Pons (tissue), 1 donor: Measurements from ENCODE around the gene FBXW2.
"Not testable (repeated sequence)": the region's sequence is repeated elsewhere in the genome, so short reads cannot be mapped to it uniquely, and the experiment has no call there.

Experiments used
- DNase-seq: peaks from one replicate; pipeline ENCODE4 v3.0.0-alpha.2; 2016; ENCODE audit warnings: low spot score

Gene FBXW2, protein sequence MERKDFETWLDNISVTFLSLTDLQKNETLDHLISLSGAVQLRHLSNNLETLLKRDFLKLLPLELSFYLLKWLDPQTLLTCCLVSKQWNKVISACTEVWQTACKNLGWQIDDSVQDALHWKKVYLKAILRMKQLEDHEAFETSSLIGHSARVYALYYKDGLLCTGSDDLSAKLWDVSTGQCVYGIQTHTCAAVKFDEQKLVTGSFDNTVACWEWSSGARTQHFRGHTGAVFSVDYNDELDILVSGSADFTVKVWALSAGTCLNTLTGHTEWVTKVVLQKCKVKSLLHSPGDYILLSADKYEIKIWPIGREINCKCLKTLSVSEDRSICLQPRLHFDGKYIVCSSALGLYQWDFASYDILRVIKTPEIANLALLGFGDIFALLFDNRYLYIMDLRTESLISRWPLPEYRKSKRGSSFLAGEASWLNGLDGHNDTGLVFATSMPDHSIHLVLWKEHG

GRCh38 chr9:120792898-120793765, at the start of gene FBXW2:
FBXW2 (minus strand) TSS chr9:120793416; CDS start chr9:120788258, 5,158 bp downstream.
- DNase-seq: peak; percentile 86

DNA sequence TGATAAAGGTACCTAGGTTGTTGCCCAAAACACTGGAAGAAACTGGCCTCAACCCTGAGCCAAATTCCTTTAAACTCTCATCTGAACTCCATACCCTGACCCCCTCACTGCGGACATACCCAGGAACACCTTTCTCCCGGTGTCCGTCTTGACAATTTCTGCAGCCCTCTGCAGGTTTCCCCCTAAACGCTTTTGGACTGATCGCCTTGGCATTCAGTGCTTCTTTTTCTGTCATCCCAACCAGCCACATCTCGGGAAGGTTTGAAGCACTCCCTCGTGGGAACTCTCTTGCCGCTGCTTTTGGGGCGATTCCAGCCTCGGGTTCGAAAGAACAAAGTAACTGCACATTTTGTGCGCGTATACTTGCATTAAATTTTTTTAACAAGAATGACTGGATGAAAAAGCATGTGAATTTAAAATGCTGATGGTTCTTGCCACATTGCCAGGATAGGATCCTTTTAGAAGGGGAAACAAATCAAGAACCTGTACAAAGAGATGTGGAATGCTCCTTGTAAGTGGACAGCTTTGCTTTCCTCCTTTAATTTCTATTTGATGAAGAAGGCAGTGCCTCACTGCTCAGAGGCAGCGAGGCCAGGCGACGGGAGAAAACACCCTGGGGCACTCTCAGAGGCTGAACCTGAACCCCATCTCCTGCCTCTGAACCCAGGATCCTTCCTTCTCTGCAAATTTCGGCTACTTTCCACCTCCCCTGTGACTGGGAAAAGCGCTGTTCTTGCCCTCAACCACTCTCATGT, 48.9 kb upstream of the FBXW2 start:
- DNase-seq: no peak

- no peak for DNase-seq
Measured at GRCh38 chr9:120839146-120839545, 45.9 kb upstream of the FBXW2 start.

- no peak for DNase-seq
Measured at GRCh38 chr9:120837921-120838320, 44.7 kb upstream of the FBXW2 start.

DNA sequence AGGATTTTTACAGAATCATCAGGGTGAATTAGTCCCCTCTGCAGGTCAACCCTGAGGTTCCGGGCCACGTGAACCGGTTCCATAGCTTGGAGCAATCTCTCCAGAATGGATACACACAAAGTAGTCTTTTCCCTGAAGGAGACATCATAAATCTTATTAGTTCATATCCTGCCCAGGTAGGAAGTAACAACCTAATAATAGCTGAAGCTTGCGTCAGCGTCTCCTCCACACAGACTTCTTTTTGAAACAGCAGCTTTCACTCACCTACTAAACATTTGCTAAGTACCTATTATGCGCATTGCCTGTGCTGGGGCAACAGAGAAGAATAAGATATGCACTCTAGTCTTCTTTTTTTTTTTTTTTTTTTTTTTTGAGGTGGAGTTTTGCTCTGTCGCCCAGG, 40.1 kb upstream of the FBXW2 start:
- DNase-seq: no peak

DNA sequence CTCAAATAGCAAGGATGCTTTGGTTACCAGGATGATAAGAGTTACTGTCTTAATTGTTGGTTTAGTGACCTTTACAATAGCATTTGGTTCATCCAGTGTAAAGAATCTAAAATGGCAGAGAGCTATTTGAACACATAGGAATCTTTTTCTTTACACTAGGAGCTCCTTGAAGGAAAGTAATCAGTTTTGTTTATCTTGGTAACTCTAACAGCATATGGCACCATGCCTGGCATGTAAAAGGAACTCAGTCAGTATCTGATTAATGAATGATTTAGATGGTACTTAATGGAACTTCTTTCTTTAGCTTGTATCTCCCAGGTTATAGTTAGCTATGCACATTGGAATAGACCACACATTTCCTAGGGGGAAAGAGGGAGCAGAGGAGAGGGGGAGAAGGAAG, 39.6 kb upstream of the FBXW2 start:
- DNase-seq: no peak

- no peak for DNase-seq
Measured at GRCh38 chr9:120830865-120831264, 37.6 kb upstream of the FBXW2 start.

- DNase-seq: no peak
Measured at GRCh38 chr9:120830151-120830550, 36.9 kb upstream of the FBXW2 start.

DNA sequence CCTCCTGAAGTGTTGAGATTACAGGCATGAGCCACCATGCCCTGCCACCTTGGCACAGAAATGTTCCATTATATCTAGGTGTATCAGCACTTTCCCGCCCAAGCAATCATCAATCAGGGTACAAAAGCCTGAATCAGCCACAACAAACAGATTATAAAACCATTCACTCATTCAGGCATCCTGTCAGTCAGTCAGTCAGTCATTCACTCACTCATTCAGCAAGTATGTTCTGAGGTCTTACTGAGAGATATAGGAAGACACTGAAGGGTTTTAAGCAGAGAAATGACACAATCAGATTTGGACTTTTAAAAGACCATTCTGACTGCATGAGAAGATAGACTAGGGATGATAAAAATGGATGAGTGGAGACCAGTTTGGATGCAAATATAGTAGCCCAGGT, 36.4 kb upstream of the FBXW2 start:
- DNase-seq: no peak

GRCh38 chr9:120820095-120820494, 26.9 kb upstream of the FBXW2 start:
- no peak for DNase-seq

DNA sequence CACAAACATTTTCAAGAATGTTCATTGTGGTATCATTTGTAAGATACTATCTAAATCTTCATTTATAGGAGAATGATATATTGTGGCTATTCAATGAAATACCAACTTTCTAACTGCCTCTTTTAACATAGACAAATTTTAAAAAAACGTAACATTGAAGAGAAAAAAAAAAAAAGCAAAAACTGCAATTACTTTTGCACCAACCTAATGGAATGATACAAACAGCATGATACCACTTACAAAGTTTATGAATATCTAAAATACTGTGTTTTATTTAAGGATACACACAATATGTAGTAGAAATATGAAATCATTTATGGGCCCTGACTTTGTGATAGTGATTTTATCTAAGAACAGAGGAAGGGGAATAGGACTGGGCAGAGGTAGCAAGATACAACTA, 25.4 kb upstream of the FBXW2 start:
- DNase-seq: no peak

DNA sequence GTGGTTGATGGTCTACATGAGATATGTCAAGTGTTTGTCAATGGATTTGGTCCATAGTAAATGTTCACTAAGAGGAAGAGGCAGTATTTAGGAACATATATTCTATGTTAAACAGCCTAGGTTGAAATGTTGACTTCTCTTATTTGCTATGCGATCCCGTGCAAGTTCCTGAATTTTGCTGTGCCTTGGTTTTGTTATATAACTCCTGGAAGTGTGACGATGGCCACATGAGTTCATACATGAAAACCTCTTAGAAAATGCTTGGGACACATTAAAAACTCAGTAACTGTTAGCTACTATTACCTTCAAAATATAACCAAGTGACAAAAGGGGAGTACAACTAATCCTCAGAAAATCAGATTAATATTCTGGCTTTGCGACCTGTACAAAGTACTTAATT, 21.9 kb upstream of the FBXW2 start:
- DNase-seq: no peak

DNA sequence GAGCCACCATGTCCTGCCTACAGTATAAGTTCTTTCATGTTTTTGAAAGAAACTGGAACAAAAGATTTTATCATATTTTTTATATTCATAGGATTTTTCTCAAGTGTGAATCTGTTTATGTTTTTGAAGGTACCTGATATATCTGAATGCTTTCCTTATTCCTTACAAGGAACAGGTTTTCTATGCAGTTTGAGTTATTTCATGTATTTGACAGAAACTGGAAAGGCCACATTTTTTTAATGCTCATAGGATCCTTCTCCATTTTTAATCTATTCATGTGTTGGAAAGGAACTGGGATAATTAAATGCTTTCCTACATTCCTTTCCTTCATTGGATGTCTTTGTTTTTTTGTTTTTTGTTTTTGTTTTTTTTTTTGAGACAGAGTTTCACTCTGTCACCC, 15.7 kb upstream of the FBXW2 start:
- no peak for DNase-seq

DNA sequence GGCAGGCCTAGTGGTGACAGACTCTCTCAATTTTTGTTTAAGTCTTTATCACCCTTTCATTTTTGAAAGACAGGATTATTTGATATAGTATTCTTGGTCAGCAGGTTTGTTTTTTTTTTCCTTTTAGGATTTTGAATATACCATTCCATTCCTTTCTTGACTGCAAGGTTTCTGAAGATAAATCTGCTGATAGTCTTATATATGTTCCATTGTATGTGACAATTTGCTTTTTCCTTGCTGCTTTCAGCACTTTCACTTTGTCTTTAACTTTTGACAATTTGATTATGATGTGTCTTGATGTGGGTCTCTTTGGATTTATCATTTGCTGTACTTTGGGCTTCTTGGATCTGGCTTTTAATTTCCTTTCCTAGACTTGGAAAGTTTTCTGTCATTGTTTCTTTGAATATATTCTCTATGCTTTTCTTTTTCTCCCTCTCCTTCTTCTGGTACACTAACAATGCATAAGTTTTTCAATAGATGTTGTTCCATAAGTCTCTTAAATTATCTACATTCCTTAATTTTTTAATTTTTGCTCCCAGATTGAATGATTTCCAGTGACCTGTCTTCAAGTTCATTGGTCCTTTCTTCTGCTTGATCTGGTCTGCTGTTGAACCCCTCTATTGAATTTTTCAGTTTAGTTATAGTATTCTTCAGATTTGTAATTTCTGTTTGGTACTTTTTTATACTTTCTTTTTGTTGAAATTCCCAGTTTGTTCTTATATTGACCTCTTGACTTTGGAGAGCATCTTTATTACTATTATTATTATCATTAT, 14.6 kb upstream of the FBXW2 start:
- DNase-seq: no peak

DNA sequence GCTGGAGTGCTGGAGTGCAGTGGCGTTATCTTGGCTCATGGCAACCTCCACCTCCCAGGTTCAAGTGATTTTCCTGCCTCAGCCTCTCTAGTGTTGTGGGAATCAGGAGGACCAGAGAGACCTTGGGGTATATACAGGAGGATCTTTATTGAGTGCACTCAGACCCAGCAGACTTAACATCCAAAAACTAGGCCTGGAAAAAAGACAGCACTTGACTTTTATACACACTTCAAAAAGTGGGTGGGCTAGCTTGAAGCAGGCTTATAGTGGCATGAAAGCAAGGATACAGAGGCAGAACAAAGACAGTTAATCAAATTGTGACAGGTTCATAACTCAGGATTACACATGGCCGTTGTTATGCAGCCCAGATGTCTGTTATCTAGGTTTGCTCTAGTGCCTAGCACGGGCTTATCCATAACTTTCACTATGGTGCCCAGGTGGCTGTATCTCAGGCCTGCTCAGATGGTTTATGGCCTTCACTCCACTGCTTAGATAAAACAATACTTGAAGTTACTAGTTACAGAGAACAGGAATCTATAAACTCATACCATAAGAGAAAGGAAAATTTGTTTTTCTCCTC, 11.7 kb upstream of the FBXW2 start:
- DNase-seq: not testable (repeated sequence)

- DNase-seq: no peak
Measured at GRCh38 chr9:120801441-120801840, 8.2 kb upstream of the FBXW2 start.

GRCh38 chr9:120791161-120791560, 2.1 kb downstream of the FBXW2 start:
- DNase-seq: no peak

DNA sequence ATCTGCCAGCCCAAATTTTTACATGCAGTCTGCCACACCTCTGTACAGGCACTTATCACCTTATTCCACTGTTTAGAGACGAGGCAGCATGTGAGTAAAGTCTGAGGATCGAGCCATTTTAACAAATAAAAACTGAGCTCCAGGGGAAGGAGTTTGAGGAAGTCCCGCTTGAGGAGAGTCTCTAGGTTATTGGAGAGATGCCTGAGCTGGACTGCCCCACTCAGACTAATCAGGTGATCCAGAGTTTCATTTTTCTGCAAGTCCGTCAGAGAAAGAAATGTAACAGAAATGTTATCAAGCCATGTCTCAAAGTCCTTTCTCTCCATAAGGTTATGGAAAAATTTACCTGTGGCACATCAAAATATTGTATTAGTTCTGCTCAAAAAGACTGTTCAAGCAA, 5.3 kb downstream of the FBXW2 start:
- no peak for DNase-seq

DNA sequence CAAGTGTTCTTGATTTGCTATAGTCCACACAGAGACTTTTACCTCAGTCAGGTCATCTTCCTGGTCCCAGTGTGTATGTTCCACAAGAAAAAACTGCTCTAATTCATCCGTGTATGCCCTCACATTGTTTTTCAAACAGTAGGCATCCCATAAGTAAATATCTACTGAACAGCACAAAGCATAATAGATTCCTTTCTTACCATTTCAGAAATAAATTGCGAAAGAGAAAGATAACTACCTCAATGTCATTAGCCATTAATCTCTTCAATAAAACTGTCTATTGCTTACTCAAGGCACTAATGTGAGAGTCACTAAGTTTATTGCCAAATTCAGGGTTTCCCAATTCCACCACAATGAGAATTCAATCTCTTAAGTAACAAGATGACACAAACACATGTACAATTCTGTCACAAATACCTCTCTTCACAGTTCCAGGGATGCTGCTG, 9.6 kb downstream of the FBXW2 start:
- no peak for DNase-seq

DNA sequence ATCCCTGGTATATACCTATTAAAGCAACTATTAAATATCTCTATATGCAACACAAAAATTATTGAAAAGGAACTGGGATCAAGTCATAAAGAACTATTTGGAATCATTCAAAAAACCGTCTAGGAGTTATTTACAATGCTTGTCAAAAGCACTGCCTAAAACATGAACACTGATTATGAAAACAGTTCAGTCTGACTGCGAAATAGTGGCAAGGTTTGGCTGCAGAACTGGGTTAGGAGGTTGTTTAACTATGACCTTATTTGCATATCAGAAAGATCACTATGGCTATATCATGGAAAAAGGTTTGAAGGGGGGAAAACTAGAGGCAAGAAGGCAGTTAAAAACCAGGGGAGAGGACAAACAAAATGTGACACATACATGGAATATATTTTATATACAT, 12.0 kb downstream of the FBXW2 start:
- DNase-seq: no peak

DNA sequence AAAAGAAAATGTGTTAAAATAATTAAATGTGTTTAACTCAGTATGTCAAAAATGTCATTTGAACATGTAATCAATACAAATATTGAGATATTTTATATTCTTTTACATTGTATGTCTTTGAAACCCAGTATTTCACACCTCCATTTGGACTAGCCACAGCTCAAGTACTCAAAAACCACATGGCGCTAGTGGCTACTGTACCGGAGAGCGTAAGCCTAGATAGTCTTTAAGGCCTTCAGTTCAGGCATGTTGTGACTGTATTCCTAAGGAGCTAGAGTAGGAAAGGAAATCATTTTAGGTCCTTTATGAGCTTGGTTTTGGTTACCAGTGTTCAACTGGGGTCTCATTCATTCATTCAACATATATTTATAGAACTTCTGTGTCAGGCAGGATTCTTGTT, 12.8 kb downstream of the FBXW2 start:
- no peak for DNase-seq
